A549 (cell line): ENCODE results near the gene JUP. TPM values are rescaled to one million over a fixed set of nuclear protein-coding genes. Genes with fewer than 3 reads are reported as not detected.

Experiments
- ATAC-seq, 2 experiments: fragments of 200-7000 bp in 1 of 2; fragments of >200 bp in 1 of 2; cut with Nextera tagmentation in 1 of 2; cut with Tn5 transposase in 1 of 2; 3 replicates each; pipeline versions ENCODE4 v1.8.0 to v1.9.1; 2018 to 2020; ENCODE audit warnings: mild to moderate bottlenecking in 1 of 2, moderate library complexity in 1 of 2
- CTCF ChIA-PET: fragments of 300-600 bp; sonication (Branson Sonifier 250); formaldehyde crosslinking; extraction: SDS; loops from one replicate; lab custom pipeline; 2021; ENCODE audit warnings: antibody characterized with exemption, inconsistent platforms; lab: Yijun Ruan, JAX
- POLR2A ChIA-PET: fragments of 350-600 bp; formaldehyde crosslinking; extraction: SDS; loops from one replicate; lab custom pipeline; 2021; ENCODE audit warnings: antibody characterized with exemption, inconsistent platforms; lab: Yijun Ruan, JAX
- DNase-seq, 2 experiments: peaks; one replicate each; pipeline versions ENCODE4 v3.0.0 to v3.0.0-alpha.2; 2011 to 2016; ENCODE audit warnings: low read depth in 1 of 2, low spot score in 1 of 2
- FAIRE-seq: peaks from 2 replicates; lab custom pipeline; 2011; peaks lifted over from hg19 to GRCh38; lab: Jason Lieb, UNC
- H3K27ac ChIP-seq, 2 experiments: fragments of >200 bp; sonication (Bioruptor Twin); formaldehyde crosslinking; 3 replicates each; pipeline ENCODE4 v1.5.1; 2016 to 2017
- H3K4me1 ChIP-seq: fragments of >200 bp; sonication (Bioruptor Twin); formaldehyde crosslinking; 3 replicates; pipeline ENCODE4 v1.6.1; 2016
- H3K4me2 ChIP-seq: fragments of >200 bp; sonication (Bioruptor Twin); formaldehyde crosslinking; 3 replicates; pipeline ENCODE4 v1.6.1; 2016
- H3K4me3 ChIP-seq: fragments of >200 bp; sonication (Bioruptor Twin); formaldehyde crosslinking; 3 replicates; pipeline ENCODE4 v1.5.1; 2016
- H3K9me3 ChIP-seq: fragments of >200 bp; sonication (Bioruptor Twin); formaldehyde crosslinking; 3 replicates; pipeline ENCODE4 v1.6.1; 2016
- CBX2 ChIP-seq: fragments of 200-600 bp; sonication (generic); IDR thresholded peaks from 2 replicates; pipeline ENCODE4 v1.6.1; 2016; ENCODE audit warnings: low read depth, mild to moderate bottlenecking, borderline replicate concordance
- CBX8 ChIP-seq: fragments of 200-600 bp; sonication (generic); IDR thresholded peaks from 2 replicates; pipeline ENCODE4 v1.6.1; 2016
- CHD2 ChIP-seq: fragments of 150-350 bp; IDR thresholded peaks from 2 replicates; pipeline ENCODE4 v1.6.1; 2014; ENCODE audit warnings: low read length; ENCODE audit not compliant: partially characterized antibody
- CHD4 ChIP-seq: fragments of 200-600 bp; sonication (generic); IDR thresholded peaks from 2 replicates; pipeline ENCODE4 v1.6.1; 2016; ENCODE audit warnings: antibody characterized with exemption, mild to moderate bottlenecking, borderline replicate concordance
- E2F6 ChIP-seq: IDR thresholded peaks from 2 replicates; pipeline ENCODE4 v1.6.1; 2012; ENCODE audit warnings: low read depth, borderline replicate concordance
- EHF ChIP-seq: fragments of 250-450 bp; sonication (Bioruptor Pico); IDR thresholded peaks from 2 replicates; pipeline ENCODE4 v1.5.0; 2020; ENCODE audit warnings: mild to moderate bottlenecking
- EHMT2 ChIP-seq: fragments of 200-600 bp; sonication (generic); IDR thresholded peaks from 2 replicates; pipeline ENCODE4 v1.6.1; 2016; ENCODE audit warnings: antibody characterized with exemption, low read depth, mild to moderate bottlenecking, moderate library complexity
- EP300 ChIP-seq, 2 experiments: fragments of >200 bp; sonication (Bioruptor Twin); formaldehyde crosslinking; IDR thresholded peaks; 2 replicates in 1 of 2; 3 replicates in 1 of 2; pipeline ENCODE4 v1.6.1; 2016 to 2017
- ESRRA ChIP-seq: fragments of 150-350 bp; IDR thresholded peaks from 2 replicates; pipeline ENCODE4 v1.6.1; 2014; ENCODE audit warnings: mild to moderate bottlenecking, low read length, borderline replicate concordance
- FOSB ChIP-seq: fragments of 250-450 bp; sonication (Bioruptor Pico); IDR thresholded peaks from 2 replicates; pipeline ENCODE4 v1.5.0; 2020; ENCODE audit warnings: mild to moderate bottlenecking, moderate library complexity
- FOSL2 ChIP-seq, 2 experiments: fragments of 450-650 bp in 1 of 2; fragments of >200 bp in 1 of 2; sonication (Bioruptor Twin) in 1 of 2; formaldehyde crosslinking; IDR thresholded peaks; 2 replicates each; pipeline versions ENCODE4 v1.5.0 to v1.6.1; 2016 to 2020; ENCODE audit warnings: mild to moderate bottlenecking in 1 of 2, moderate library complexity in 1 of 2
- FOXS1 ChIP-seq: fragments of 250-450 bp; sonication (Bioruptor Pico); IDR thresholded peaks from 2 replicates; pipeline ENCODE4 v1.5.0; 2020; ENCODE audit warnings: mild to moderate bottlenecking, moderate library complexity
- GATA3 ChIP-seq: IDR thresholded peaks from 2 replicates; pipeline ENCODE4 v1.6.1; 2012; ENCODE audit warnings: borderline replicate concordance
- HOXB13 ChIP-seq: fragments of 250-450 bp; sonication (Bioruptor Pico); IDR thresholded peaks from 2 replicates; pipeline ENCODE4 v1.5.0; 2020; ENCODE audit warnings: low read depth, mild to moderate bottlenecking, moderate library complexity
- HOXB5 ChIP-seq: fragments of 250-450 bp; sonication (Bioruptor Pico); IDR thresholded peaks from 2 replicates; pipeline ENCODE4 v1.5.0; 2020; ENCODE audit warnings: mild to moderate bottlenecking, moderate library complexity
- MYC ChIP-seq: IDR thresholded peaks from 2 replicates; pipeline ENCODE4 v1.6.1; 2012; ENCODE audit warnings: mild to moderate bottlenecking, inconsistent platforms, low read length, improper control_type of control experiment, borderline replicate concordance
- NFE2L2 ChIP-seq: fragments of 150-350 bp; conservative IDR thresholded peaks from 2 replicates; pipeline ENCODE4 v1.6.1; 2014; ENCODE audit warnings: low read length
- POLR2A ChIP-seq: IDR thresholded peaks from 2 replicates; pipeline ENCODE4 v1.6.1; 2012; ENCODE audit warnings: mild to moderate bottlenecking, low read length
- POLR2AphosphoS2 ChIP-seq: conservative IDR thresholded peaks from 2 replicates; pipeline ENCODE4 v1.6.1; 2012; ENCODE audit warnings: low read length, improper control_type of control experiment, inconsistent platforms
- RAD21 ChIP-seq, 2 experiments: fragments of >200 bp in 1 of 2; sonication (Bioruptor Twin) in 1 of 2; formaldehyde crosslinking in 1 of 2; IDR thresholded peaks in 1 of 2; conservative IDR thresholded peaks in 1 of 2; 2 replicates in 1 of 2; 3 replicates in 1 of 2; pipeline ENCODE4 v1.6.1; 2012 to 2018; ENCODE audit warnings: inconsistent platforms in 1 of 2
- RCOR1 ChIP-seq: fragments of 150-350 bp; IDR thresholded peaks from 2 replicates; pipeline ENCODE4 v1.6.1; 2014; ENCODE audit warnings: antibody characterized with exemption, low read length, low read depth
- RNF2 ChIP-seq: fragments of 200-600 bp; sonication (generic); IDR thresholded peaks from 2 replicates; pipeline ENCODE4 v1.6.1; 2016; ENCODE audit warnings: low read depth, mild to moderate bottlenecking, antibody characterized with exemption, moderate library complexity, borderline replicate concordance
- SMC3 ChIP-seq: fragments of >200 bp; sonication (Bioruptor Twin); formaldehyde crosslinking; IDR thresholded peaks from 3 replicates; pipeline ENCODE4 v1.6.1; 2018; ENCODE audit warnings: inconsistent platforms
- TP53 ChIP-seq: fragments of 250-450 bp; sonication (Bioruptor Pico); IDR thresholded peaks from 2 replicates; pipeline ENCODE4 v1.5.0; 2021; ENCODE audit warnings: mild to moderate bottlenecking, moderate library complexity
- ZC3H11A ChIP-seq: fragments of 450-650 bp; IDR thresholded peaks from 2 replicates; pipeline ENCODE4 v1.6.1; 2014; ENCODE audit warnings: antibody characterized with exemption, mild to moderate bottlenecking
- ZFP36 ChIP-seq: fragments of 450-650 bp; IDR thresholded peaks from 2 replicates; pipeline ENCODE4 v1.6.1; 2014; ENCODE audit warnings: borderline replicate concordance; ENCODE audit not compliant: partially characterized antibody
- ZNF302 ChIP-seq: fragments of 250-450 bp; sonication (Bioruptor Pico); IDR thresholded peaks from 2 replicates; pipeline ENCODE4 v1.9.0; 2021; ENCODE audit warnings: inconsistent platforms, mild to moderate bottlenecking, moderate library complexity
- ZSCAN20 ChIP-seq: fragments of 250-450 bp; sonication (Bioruptor Pico); IDR thresholded peaks from 2 replicates; pipeline ENCODE4 v1.8.0; 2022; ENCODE audit warnings: mild to moderate bottlenecking, moderate library complexity
- WGBS: methylation state at CpG from one replicate; pipeline ENCODE4 v1.1.6; 2017; ENCODE audit errors: missing lambda C conversion rate; 5-methylcytosine and 5-hydroxymethylcytosine counted together
- polyA plus RNA-seq, 4 experiments: library from polyadenylated mRNA; depleted of rRNA in 3 of 4; stranded (reverse); fragments of >200 nt; fragmentation: RNase III in 1 of 4; extraction: RNeasy Plus Mini Kit Qiagen cat#74134 plus additional on column Dnase treatment in 1 of 4; gene quantifications; 2 replicates in 3 of 4; 3 replicates in 1 of 4; pipeline ENCODE4 v1.2.3, GENCODE V29; 2011 to 2017

JUP gene
- polyA plus RNA-seq, 2 of the 4 experiments (the other 2 are of a cell fraction): 54.8 to 107 TPM

GRCh38 chr17:41773190-41773588 is 13.3 kb downstream of the JUP start (continued):
- TF ChIP-seq RAD21 (conservative IDR thresholded peaks at IDR 0.05 in 1 of 2, IDR thresholded peaks at IDR 0.05 in 1 of 2): peak in 1 of 2 experiments; percentile 3; a peak in 1 of 5 replicates
- no peak for TF ChIP-seq RNF2
- TF ChIP-seq TP53: no peak
- TF ChIP-seq HOXB13 (CRISPR knock-in tag): no peak
- peak; percentile 27; the same call in 1 of the 2 replicates for TF ChIP-seq EHF (CRISPR knock-in tag)
- TF ChIP-seq ESRRA: no peak
- no peak for TF ChIP-seq CHD4
- no peak for TF ChIP-seq CHD2
- TF ChIP-seq FOSB (CRISPR knock-in tag): no peak
- no peak for TF ChIP-seq RCOR1
- peak; percentile 27; the same call in 1 of the 2 replicates for TF ChIP-seq GATA3
- no peak for TF ChIP-seq HOXB5 (CRISPR knock-in tag)
- peak; percentile 38; the same call in 1 of the 2 replicates for TF ChIP-seq E2F6
- no peak for TF ChIP-seq CBX2
- peak; percentile 51; the same call in 1 of the 2 replicates for TF ChIP-seq FOSL2 (IDR thresholded peaks at IDR 0.05)
- peak; percentile 74 for TF ChIP-seq FOSL2 (CRISPR knock-in tag; IDR thresholded peaks at IDR 0.05)
- no peak for TF ChIP-seq POLR2A
- TF ChIP-seq ZNF302 (CRISPR knock-in tag): no peak
- no peak for TF ChIP-seq NFE2L2
- no peak for TF ChIP-seq ZC3H11A
- peak; percentile 17; the same call in 1 of the 3 replicates for TF ChIP-seq SMC3
- TF ChIP-seq CBX8: no peak
- TF ChIP-seq MYC: no peak
- peak; percentile 39 for TF ChIP-seq ZFP36
- TF ChIP-seq EHMT2: no peak
- TF ChIP-seq FOXS1 (CRISPR knock-in tag): no peak
- TF ChIP-seq, all 56 proteins: peak for 10

GRCh38 chr17:41772586-41773189 is 13.8 kb downstream of the JUP start:
- WGBS: 82% methylated on average over 19 of the region's 19 CpGs
- FAIRE-seq: no peak
- Histone ChIP-seq H3K9me3 (no peaks in the 10 kb centered on the region), H3K4me2 (peak overlapping the region; percentile 87), H3K27ac (peak overlapping the region; percentile 89 to 93), H3K4me3 (no peak overlapping the region), H3K4me1 (peaks cover 62% of the 10 kb centered on the region)
- CTCF ChIA-PET: interaction anchor here (52.0 to 96.0 kb wide), 2 partner anchors 15 to 23 kb away, joined by 3262 read pairs; partner anchors contain the start of genes FKBP10, GAST, HAP1 and JUP
- no peak for ATAC-seq
- no peak for DNase-seq
- TF ChIP-seq FOSB (CRISPR knock-in tag): no peak
- no peak for TF ChIP-seq ZSCAN20 (CRISPR knock-in tag)
- TF ChIP-seq EP300 (IDR thresholded peaks at IDR 0.05): no peak
- TF ChIP-seq EHMT2: no peak
- no peak for TF ChIP-seq POLR2AphosphoS2
- 0 out of 5 replicates have a peak, but pooled peaks of 1 of the 2 experiments have one; percentile 0 for TF ChIP-seq RAD21 (conservative IDR thresholded peaks at IDR 0.05 in 1 of 2, IDR thresholded peaks at IDR 0.05 in 1 of 2)
- no peak for TF ChIP-seq FOXS1 (CRISPR knock-in tag)
- POLR2A ChIA-PET: interaction anchor here (0.6 to 2.3 kb wide), 7 partner anchors 10 to 1634 kb away, joined by 3 to 17 read pairs (median 5); partner anchors contain the start of genes FKBP10 and JUP
